ENCODE measurements around the gene ZCCHC17.
A peak's percentile ranks its signal among the peaks of the same experiment; 100 is the strongest.

The ZCCHC17 gene

DNA sequence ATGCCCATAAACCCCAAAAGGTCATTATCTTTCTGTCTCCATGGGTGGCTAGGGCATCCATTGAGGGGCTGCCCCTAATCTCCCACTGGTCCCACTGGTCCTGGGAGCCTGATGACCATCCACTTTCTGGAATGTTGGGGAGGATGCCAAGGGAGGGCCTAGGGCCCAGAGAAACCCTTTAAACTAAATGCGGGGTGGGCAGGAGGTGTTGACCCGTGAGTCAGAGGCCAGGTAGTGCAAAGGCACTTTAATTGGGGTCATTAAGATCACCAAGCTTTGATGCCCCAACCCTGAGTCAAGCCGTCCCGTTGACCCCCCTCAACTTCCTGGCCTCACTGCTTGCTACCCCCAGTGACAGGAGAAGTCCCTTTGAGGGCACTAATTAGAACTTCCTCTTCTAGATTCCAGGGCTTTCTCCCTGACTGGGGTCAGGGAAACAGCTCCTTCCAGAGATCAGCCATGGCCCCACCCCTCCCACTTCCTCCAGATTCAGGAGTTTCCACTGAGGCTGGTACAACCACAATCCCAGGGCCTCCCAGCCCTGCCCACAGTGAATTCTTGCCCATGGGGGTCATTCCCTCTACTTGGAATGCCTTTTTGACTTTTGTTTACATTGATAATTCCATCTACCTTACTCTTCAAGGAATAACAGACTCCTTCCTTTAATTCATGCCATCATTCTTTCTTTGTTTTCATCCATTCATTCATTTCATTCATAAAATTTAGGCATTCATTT, 100.7 kb downstream of the ZCCHC17 start:
- DNase-seq = no peak

GRCh38 chr1:31398246-31398645, 101.4 kb downstream of the ZCCHC17 start:
- no peak for DNase-seq

DNA sequence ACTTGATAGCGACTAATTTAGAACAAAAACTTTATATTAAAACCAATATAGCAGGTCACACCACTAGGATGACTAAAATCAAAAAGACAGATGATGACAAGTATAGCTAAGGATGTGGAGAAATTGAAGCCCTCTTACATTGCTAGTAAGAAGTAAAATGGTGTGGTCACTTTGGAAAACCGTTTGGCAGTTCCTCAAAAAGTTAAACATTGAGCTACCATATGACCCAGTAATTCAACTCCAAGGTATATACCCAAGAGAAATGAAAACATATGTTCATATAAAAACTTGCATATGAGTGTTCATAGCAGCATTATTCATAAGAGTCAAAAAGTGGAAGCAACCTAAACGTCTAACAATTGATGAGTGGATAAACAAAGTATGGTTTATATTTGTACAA, 103.1 kb downstream of the ZCCHC17 start:
- DNase-seq = no peak

DNA sequence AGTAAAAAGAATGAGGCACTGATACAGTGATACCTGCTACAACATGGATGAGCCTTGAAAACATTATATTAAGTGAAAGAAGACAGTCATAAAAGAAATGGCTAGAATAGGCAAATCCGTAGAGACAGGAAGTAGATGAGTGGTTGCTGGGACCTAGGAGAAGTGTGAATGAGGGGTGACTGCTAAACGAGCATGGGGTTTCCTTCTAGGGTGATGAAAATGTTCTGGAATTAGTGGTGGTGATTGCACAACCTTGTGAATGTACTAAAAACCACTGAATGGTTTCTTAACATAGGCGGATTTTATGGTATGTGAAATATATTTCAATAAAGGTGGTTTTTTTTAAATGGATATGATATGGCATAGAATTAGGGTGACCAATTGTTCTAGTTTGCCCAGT, 103.6 kb downstream of the ZCCHC17 start:
- no peak for DNase-seq

DNA sequence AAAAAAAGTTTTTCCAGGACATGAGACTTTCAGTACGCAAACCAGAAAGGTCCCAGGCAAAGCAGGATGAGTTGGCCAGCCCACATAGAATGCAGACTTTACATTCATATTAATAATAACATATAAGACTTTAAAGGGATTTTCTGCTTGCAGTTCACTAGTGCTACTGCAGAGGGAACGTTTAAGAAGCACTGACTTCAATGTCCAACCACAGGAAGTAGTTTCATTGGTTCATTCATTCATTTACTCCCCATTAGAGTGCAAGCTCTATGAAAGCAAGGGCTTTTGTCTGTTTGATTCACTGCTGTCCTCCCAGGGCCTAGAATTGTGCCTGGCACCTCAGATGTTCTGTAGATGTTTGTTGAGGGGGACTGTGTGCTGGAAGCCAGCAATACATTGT, 104.4 kb downstream of the ZCCHC17 start:
- no peak for DNase-seq

- DNase-seq = no peak
Observed at GRCh38 chr1:31405578-31406245, 108.9 kb downstream of the ZCCHC17 start.

- no peak for DNase-seq
Observed at GRCh38 chr1:31407029-31407626, 110.3 kb downstream of the ZCCHC17 start.

- DNase-seq = no peak
Observed at GRCh38 chr1:31408788-31409318, 112.0 kb downstream of the ZCCHC17 start.

DNA sequence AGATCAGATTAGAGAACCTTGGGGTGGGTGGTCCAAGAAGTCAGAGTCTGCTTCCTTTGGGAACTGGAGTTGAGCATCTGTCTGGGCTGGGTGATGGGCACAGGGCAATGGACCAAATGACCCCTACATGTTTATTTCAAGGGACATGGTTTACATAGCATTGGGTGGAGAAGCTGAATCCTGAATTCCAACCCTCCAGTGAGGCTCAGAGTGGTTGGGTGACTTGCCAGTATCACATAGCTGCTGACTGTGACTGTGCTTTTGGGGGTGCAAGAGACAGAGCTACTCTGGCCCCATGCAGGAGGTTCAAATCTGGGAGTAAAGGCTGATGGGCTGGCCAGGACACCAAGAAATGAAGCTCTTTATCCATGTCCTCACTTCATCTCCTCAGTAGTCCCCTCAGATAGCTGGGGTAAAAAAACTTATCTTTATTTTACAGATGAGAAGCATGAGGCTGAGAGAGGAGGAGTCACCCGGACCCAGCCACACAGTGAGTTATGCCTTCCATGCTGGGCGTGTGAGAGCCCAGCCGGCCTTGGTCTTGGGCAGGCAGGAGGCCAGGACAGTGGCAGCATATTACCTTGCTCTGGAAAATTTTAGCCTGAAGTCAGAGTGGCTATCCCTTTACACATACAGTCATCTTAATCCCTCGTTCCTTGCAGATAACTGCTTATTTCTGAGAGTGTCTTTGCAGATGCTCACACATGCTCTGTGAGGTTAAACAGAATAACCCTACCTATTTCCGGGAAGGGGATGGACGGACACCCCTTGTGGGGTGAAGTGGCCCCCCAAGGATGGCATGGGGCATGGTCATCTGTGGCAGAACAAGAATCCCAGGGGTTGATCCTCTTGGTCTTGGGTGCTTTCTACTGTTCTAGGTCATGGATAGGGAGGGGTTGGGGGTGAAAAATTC, 113.4 kb downstream of the ZCCHC17 start:
- DNase-seq = peak; percentile 94

GRCh38 chr1:31410871-31411270, 114.0 kb downstream of the ZCCHC17 start:
- no peak for DNase-seq

- no peak for DNase-seq
Observed at GRCh38 chr1:31412205-31412604, 115.4 kb downstream of the ZCCHC17 start.

- DNase-seq = no peak
Observed at GRCh38 chr1:31412732-31413404, 116.0 kb downstream of the ZCCHC17 start, which contains the start of gene SERINC2. TSS of gene SERINC2 (plus strand) at chr1:31413213. CDS start at chr1:31413266, 53 bp downstream.

GRCh38 chr1:31413405-31414001, 116.7 kb downstream of the ZCCHC17 start:
- peak; percentile 70 for DNase-seq
